GM23338 (cell line): Measurements from ENCODE around the gene CFDP1. TPM values are rescaled to one million over a fixed set of nuclear protein-coding genes. Genes with fewer than 3 reads are reported as not detected.

Source experiments
- polyA plus RNA-seq: library from polyadenylated mRNA; unstranded; fragments of >200 nt; fragmentation: Nextera tagmentation; extraction: Ambion mirVana; gene quantifications from 2 replicates; pipeline ENCODE4 v1.2.1, GENCODE V29; 2016
- small RNA-seq: library from RNA; depleted of rRNA; stranded (forward); fragments of <200 nt; gene quantifications from one replicate; pipeline ENCODE3, GENCODE V24; 2014; ENCODE audit warnings: low replicate concordance
- total RNA-seq: library from RNA; depleted of rRNA; stranded (reverse); fragments of >200 nt; shearing (Covaris generic); gene quantifications from 2 replicates; pipeline ENCODE4 v1.2.3, GENCODE V29; 2014; rRNA removed
- TF ChIP-seq, protein P1 (sequence below), 2 experiments: fragments of 200-600 bp in 1 of 2; sonication (generic) in 1 of 2; conservative IDR thresholded peaks; 2 replicates each; pipeline versions ENCODE4 v1.5.1 to v1.6.1; 2016 to 2017; ENCODE audit warnings: antibody characterized with exemption in 2 of 2, low read depth in 2 of 2, mild to moderate bottlenecking in 2 of 2, moderate library complexity in 1 of 2

CFDP1 gene
- total and polyA plus RNA-seq, 2 experiments from 2014 or later: 89.9 to 224 TPM

DNA sequence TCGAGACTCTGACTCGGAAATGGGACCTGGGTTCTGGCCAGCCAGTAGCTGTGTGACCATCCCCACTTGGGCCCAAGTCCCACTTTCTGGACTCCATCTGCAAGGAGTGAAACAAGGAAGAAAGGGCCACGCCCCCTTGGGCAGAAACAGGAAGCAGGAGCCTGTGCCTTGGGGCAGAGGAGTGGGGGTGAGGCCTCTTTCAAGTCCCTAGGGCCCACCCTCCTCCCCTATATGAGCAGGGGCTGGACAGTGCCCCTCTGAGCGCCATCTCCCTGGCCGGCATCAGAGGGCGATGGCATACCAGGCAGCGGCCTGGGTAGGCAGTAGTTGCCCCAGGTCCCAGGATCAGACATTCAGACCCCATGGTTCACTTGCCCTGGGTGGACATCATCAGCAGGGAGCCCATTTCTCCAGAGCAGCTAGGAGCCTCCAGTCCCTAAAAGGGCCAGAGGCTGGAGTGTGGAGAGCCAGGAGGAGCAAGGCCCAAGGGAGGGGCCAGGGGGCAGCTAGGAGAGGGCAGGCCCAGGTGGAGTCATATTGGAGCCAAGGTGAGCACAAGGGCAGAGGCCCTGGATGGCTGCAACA, 189.0 kb downstream of the CFDP1 start (continued):
- TF ChIP-seq, protein P1, sequence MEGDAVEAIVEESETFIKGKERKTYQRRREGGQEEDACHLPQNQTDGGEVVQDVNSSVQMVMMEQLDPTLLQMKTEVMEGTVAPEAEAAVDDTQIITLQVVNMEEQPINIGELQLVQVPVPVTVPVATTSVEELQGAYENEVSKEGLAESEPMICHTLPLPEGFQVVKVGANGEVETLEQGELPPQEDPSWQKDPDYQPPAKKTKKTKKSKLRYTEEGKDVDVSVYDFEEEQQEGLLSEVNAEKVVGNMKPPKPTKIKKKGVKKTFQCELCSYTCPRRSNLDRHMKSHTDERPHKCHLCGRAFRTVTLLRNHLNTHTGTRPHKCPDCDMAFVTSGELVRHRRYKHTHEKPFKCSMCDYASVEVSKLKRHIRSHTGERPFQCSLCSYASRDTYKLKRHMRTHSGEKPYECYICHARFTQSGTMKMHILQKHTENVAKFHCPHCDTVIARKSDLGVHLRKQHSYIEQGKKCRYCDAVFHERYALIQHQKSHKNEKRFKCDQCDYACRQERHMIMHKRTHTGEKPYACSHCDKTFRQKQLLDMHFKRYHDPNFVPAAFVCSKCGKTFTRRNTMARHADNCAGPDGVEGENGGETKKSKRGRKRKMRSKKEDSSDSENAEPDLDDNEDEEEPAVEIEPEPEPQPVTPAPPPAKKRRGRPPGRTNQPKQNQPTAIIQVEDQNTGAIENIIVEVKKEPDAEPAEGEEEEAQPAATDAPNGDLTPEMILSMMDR (conservative IDR thresholded peaks at IDR 0.05; ENCODE audit: low read depth in 2 of 2): 0 out of 4 replicates have a peak, but pooled peaks of 1 of the 2 experiments have one; percentile 8

Small RNAs within 50 kb of the gene (small RNA-seq; reads per million reads assigned to genes)
- not detected for gene RF00598
- gene RNU6-758P: not detected

Other genes starting within 250 kb of the CFDP1 start
- gene CTRB2, start 226.3 kb downstream of the CFDP1 start, total RNA-seq: not detected in 2 replicates
- not detected in 2 replicates for gene CTRB2, start 226.3 kb downstream of the CFDP1 start, polyA plus RNA-seq
- not detected in 2 replicates for gene CTRB1, start 214.5 kb downstream of the CFDP1 start, total RNA-seq
- gene CTRB1, start 214.5 kb downstream of the CFDP1 start, polyA plus RNA-seq: not detected in 2 replicates
- gene BCAR1, start 181.9 kb downstream of the CFDP1 start, total RNA-seq: 121 and 140 TPM in 2 replicates
- gene BCAR1, start 181.9 kb downstream of the CFDP1 start, polyA plus RNA-seq: 37.9 and 38.3 TPM in 2 replicates
- 68.5 and 72.0 TPM in 2 replicates for gene TMEM170A, start 31.2 kb upstream of the CFDP1 start, total RNA-seq
- gene TMEM170A, start 31.2 kb upstream of the CFDP1 start, polyA plus RNA-seq: 28.5 and 31.0 TPM in 2 replicates
- 13.2 and 22.2 TPM in 2 replicates for gene CHST6, start 61.9 kb upstream of the CFDP1 start, total RNA-seq
- 2.7 and 3.3 TPM in 2 replicates for gene CHST6, start 61.9 kb upstream of the CFDP1 start, polyA plus RNA-seq
- gene CHST5, start 102.6 kb upstream of the CFDP1 start, total RNA-seq: not detected in 2 replicates
- not detected in 2 replicates for gene CHST5, start 102.6 kb upstream of the CFDP1 start, polyA plus RNA-seq
- 9.3 and 19.9 TPM in 2 replicates for gene TMEM231, start 122.7 kb upstream of the CFDP1 start, total RNA-seq
- gene TMEM231, start 122.7 kb upstream of the CFDP1 start, polyA plus RNA-seq: 4.9 and 5.3 TPM in 2 replicates
- gene GABARAPL2, start 132.9 kb upstream of the CFDP1 start, total RNA-seq: 47.8 and 71.7 TPM in 2 replicates
- 121 and 130 TPM in 2 replicates for gene GABARAPL2, start 132.9 kb upstream of the CFDP1 start, polyA plus RNA-seq
- gene ADAT1, start 189.8 kb upstream of the CFDP1 start, total RNA-seq: 49.4 and 53.6 TPM in 2 replicates
- 17.4 and 18.5 TPM in 2 replicates for gene ADAT1, start 189.8 kb upstream of the CFDP1 start, polyA plus RNA-seq
- gene KARS1, start 214.2 kb upstream of the CFDP1 start, total RNA-seq: 216 and 220 TPM in 2 replicates
- gene KARS1, start 214.2 kb upstream of the CFDP1 start, polyA plus RNA-seq: 229 and 243 TPM in 2 replicates
- 12.0 and 14.9 TPM in 2 replicates for gene TERF2IP, start 214.3 kb upstream of the CFDP1 start, total RNA-seq
- 18.0 and 19.5 TPM in 2 replicates for gene TERF2IP, start 214.3 kb upstream of the CFDP1 start, polyA plus RNA-seq
- not detected in 2 replicates for gene CPHXL2, start 243.5 kb upstream of the CFDP1 start, total RNA-seq
- gene CPHXL2, start 243.5 kb upstream of the CFDP1 start, polyA plus RNA-seq: not detected in 2 replicates